Gastrocnemius medialis (tissue), 4 donors: ENCODE measurements around the gene KLK7. TPM values are rescaled to one million over a fixed set of nuclear protein-coding genes. Genes with fewer than 3 reads are reported as not detected.

ENCODE experiments used
- ATAC-seq, 2 donors: fragments of 150-250 bp; one replicate each; pipeline ENCODE4 v1.9.1; 2016
- DNase-seq, 2 donors: peaks; one replicate each; pipeline ENCODE4 v3.0.0-alpha.2; 2019
- H3K27ac ChIP-seq, 4 donors: fragments of 200-600 bp; sonication (generic); 1 replicate in 1 of 4; 2 replicates in 3 of 4; pipeline ENCODE4 v1.5.1; 2016 to 2018; ENCODE audit warnings: mild to moderate bottlenecking in 2 of 4, moderate library complexity in 1 of 4
- H3K27me3 ChIP-seq, 3 donors: fragments of 200-600 bp; sonication (generic) in 2 of 3; 1 replicate in 1 of 3; 2 replicates in 2 of 3; pipeline versions ENCODE4 v1.5.1 to v1.6.0; 2016 to 2019; ENCODE audit warnings: mild to moderate bottlenecking in 1 of 3, moderate library complexity in 1 of 3
- H3K36me3 ChIP-seq, 2 donors: fragments of 200-600 bp; sonication (generic) in 1 of 2; one replicate each; pipeline ENCODE4 v1.5.1; 2017 to 2018
- H3K4me1 ChIP-seq, 2 donors: fragments of 200-600 bp; sonication (generic) in 1 of 2; one replicate each; pipeline ENCODE4 v1.5.1; 2016 to 2017; ENCODE audit warnings: mild to moderate bottlenecking in 2 of 2
- H3K4me3 ChIP-seq, 4 donors: fragments of 200-600 bp; sonication (generic) in 3 of 4; 1 replicate in 1 of 4; 2 replicates in 3 of 4; pipeline ENCODE4 v1.5.1; 2016 to 2019; ENCODE audit warnings: mild to moderate bottlenecking in 2 of 4
- H3K9me3 ChIP-seq, 3 donors: fragments of 200-600 bp; sonication (generic) in 2 of 3; 1 replicate in 1 of 3; 2 replicates in 2 of 3; pipeline ENCODE4 v1.5.1; 2016 to 2019
- POLR2A ChIP-seq, 2 donors: fragments of 450-650 bp; IDR thresholded peaks; one replicate each; pipeline ENCODE4 v1.6.1; 2017; ENCODE audit warnings: antibody characterized with exemption in 2 of 2, mild to moderate bottlenecking in 2 of 2, moderate library complexity in 2 of 2
- in situ Hi-C, 4 donors: fragments of 200-750 bp; cut with MboI; loops; one replicate each; pipeline versions ENCODE4 v1.15.0 to v1.8.0; 2017; ENCODE audit warnings: low sequenced_read_pairs in 4 of 4
- intact Hi-C: fragments of 100-400 bp; cut with DNase I; formaldehyde crosslinking; loops from one replicate; pipeline ENCODE4 v1.15.1; 2023; ENCODE audit warnings: low total_unique reads
- total RNA-seq, 4 donors: library from RNA; depleted of rRNA; stranded (reverse); fragments of >200 nt; gene quantifications; one replicate each; pipeline versions ENCODE4 v1.1.0 to v1.2.3, GENCODE V29; 2016
- TF ChIP-seq, protein P1 (sequence below), 5 experiments: fragments of 450-650 bp in 3 of 5; fragments of 200-600 bp in 2 of 5; sonication (generic) in 2 of 5; IDR thresholded peaks in 4 of 5; conservative IDR thresholded peaks in 1 of 5; 1 replicate in 4 of 5; 2 replicates in 1 of 5; pipeline ENCODE4 v1.5.1; 2016 to 2019; ENCODE audit warnings: antibody characterized with exemption in 5 of 5, mild to moderate bottlenecking in 3 of 5, moderate library complexity in 3 of 5

The KLK7 gene
- total RNA-seq: not detected

DNA sequence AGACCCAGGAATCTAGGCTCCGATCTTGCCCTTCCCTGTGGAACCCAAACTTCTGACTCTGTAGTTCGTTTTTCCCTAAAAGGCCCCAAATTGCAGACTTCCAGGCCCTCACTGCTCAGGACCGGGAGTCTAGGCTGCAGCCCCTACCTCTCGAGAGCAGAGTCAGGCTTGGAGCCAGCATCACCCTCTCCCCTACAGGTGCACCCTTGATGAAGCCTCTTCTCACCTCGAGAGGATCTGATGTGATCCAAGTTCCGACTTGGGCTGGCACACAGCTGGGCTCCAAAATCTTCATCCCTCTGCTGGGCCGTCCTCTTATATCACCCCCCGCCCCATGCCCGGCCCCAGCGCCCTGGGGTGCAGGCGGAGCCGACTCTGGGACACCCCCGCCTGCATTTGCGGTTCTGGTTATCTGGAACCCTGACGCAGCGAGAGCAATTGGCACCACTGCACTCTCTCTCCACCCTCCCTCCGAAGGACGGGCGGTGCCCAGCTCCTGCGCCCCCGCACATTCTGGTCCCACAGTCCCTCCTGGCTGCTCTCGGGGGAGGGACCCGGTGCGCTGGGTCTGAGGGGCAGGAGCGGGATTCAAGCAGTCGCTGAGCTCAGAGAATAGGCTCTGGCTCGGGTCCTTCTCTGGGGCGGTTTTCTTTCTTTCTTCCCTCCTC lies at the start of gene KLK7:
TSS of gene KLK7 (minus strand) at position 293 of the 668 bp plus-strand sequence. CDS start 1,518 bp downstream, outside the sequence.
- no peak for TF ChIP-seq POLR2A (IDR thresholded peaks at IDR 0.05)
- TF ChIP-seq, protein P1, sequence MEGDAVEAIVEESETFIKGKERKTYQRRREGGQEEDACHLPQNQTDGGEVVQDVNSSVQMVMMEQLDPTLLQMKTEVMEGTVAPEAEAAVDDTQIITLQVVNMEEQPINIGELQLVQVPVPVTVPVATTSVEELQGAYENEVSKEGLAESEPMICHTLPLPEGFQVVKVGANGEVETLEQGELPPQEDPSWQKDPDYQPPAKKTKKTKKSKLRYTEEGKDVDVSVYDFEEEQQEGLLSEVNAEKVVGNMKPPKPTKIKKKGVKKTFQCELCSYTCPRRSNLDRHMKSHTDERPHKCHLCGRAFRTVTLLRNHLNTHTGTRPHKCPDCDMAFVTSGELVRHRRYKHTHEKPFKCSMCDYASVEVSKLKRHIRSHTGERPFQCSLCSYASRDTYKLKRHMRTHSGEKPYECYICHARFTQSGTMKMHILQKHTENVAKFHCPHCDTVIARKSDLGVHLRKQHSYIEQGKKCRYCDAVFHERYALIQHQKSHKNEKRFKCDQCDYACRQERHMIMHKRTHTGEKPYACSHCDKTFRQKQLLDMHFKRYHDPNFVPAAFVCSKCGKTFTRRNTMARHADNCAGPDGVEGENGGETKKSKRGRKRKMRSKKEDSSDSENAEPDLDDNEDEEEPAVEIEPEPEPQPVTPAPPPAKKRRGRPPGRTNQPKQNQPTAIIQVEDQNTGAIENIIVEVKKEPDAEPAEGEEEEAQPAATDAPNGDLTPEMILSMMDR (IDR thresholded peaks at IDR 0.05 in 4 of 5, conservative IDR thresholded peaks at IDR 0.05 in 1 of 5): no peak
- no peak within 1 kb of the TSS for H3K4me3 ChIP-seq
- peaks cover 0 to 3% (median 0%) of the 10 kb centered on the region in 3 donors for H3K27me3 ChIP-seq
- intact Hi-C loops: no loop called here
- DNase-seq (no peak), ATAC-seq (no peak)
- H3K36me3 ChIP-seq: no peaks in the 10 kb centered on the region
- H3K9me3 ChIP-seq: no peaks in the 10 kb centered on the region
- H3K27ac ChIP-seq: no peak within 1 kb of the TSS
- H3K4me1 ChIP-seq: no peaks in the 10 kb centered on the region
- in situ Hi-C loops: no loop called here

DNA sequence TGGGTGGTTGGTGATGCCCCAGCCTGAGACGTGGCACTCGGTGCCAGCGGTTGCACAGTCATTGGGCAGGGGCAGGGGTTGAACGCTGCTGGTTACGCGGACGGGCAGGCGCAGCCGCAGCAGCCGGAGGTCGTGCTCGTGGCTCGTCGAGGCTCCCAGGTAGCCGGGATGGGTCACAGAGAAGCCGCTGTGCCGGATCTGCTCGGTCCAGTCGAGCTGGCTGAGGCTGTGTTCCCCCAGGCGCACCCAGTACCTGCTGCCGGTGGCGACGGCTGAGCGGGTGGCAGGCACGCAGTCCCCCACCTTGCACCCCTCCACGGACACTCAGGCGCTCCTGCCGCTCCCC lies 48.1 kb upstream of the KLK7 start:
- Histone ChIP-seq H3K4me1 (no peaks in the 10 kb centered on the region), H3K36me3 (no peaks in the 10 kb centered on the region), H3K27ac (no peak overlapping the region), H3K4me3 (no peak overlapping the region), H3K9me3 (no peaks in the 10 kb centered on the region), H3K27me3 (no peaks in the 10 kb centered on the region)
- ATAC-seq (no peak), DNase-seq (no peak)
- intact Hi-C loops (no loop called here), in situ Hi-C loops (no loop called here)
- no peak for TF ChIP-seq POLR2A (IDR thresholded peaks at IDR 0.05)
- TF ChIP-seq, protein P1 (IDR thresholded peaks at IDR 0.05 in 4 of 5, conservative IDR thresholded peaks at IDR 0.05 in 1 of 5): no peak

DNA sequence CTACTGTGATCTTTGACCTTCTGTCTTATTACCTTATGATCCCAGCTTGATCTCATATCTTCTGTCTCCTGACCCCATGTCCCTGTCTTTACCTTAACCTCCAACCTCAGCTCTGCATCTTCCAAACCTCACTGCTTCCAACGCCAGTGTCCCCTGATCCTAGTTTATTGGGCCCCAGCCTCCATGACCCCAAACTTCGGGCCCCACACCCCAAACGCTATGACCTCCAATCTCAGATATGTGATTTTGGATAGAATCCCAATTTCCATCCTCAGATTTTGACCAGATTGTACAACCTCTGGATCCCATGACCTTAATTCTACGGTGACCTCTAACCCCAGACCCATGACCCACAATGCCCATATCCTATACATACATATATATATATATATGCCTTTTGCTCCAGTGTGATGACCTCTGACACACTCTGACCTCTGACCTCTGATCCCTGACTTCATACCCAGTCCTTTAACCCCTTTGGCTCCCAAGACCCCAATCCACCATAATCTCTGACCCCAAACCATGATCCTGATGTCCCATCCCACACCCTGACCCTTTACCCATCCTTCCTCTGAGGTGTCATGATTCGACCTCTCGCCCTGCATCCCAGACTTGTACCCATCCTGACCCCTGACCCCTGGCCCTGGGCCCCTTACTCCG lies 47.6 kb upstream of the KLK7 start:
- TF ChIP-seq, protein P1 (IDR thresholded peaks at IDR 0.05 in 4 of 5, conservative IDR thresholded peaks at IDR 0.05 in 1 of 5): no peak
- TF ChIP-seq POLR2A (IDR thresholded peaks at IDR 0.05): no peak
- intact Hi-C loops: no loop called here
- Histone ChIP-seq H3K27me3 (no peaks in the 10 kb centered on the region), H3K4me3 (no peak overlapping the region), H3K27ac (no peak overlapping the region), H3K9me3 (no peaks in the 10 kb centered on the region), H3K36me3 (no peaks in the 10 kb centered on the region), H3K4me1 (no peaks in the 10 kb centered on the region)
- in situ Hi-C loops: no loop called here
- ATAC-seq: no peak
- no peak for DNase-seq

DNA sequence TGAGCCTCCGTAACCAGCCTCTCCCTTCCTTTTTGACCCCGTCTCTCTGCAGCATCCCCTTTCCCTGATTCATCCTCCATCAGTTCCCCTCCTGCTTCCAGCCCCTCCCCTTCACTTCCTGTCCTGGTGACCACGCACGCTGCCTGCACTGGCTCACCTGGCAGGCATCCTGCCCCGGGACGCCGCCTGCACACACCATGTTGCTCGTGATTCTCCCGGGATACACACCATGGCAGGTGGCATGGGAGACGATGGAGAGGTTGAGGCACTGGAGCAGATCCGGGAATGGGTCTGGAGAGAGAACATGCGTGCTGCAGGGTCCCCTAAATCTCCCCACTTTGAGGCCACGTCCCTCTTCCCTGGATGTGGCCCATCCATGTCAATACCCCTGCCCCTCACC lies 46.9 kb upstream of the KLK7 start:
- in situ Hi-C loops: no loop called here
- H3K36me3 ChIP-seq: no peaks in the 10 kb centered on the region
- no peak for ATAC-seq
- no peak overlapping the region for H3K4me3 ChIP-seq
- no peak overlapping the region for H3K27ac ChIP-seq
- no peaks in the 10 kb centered on the region for H3K9me3 ChIP-seq
- H3K4me1 ChIP-seq: no peaks in the 10 kb centered on the region
- TF ChIP-seq, protein P1 (IDR thresholded peaks at IDR 0.05 in 4 of 5, conservative IDR thresholded peaks at IDR 0.05 in 1 of 5): no peak
- no peak for TF ChIP-seq POLR2A (IDR thresholded peaks at IDR 0.05)
- no peaks in the 10 kb centered on the region for H3K27me3 ChIP-seq
- no peak for DNase-seq
- intact Hi-C loops: no loop called here
